CD8-positive, alpha-beta memory T cell (primary cell): ENCODE measurements around the gene SCGB2B2. TPM values are rescaled to one million over a fixed set of nuclear protein-coding genes. Genes with fewer than 3 reads are reported as not detected.

ENCODE experiments used
- CTCF ChIA-PET: fragments of 350-600 bp; sonication (Branson Sonifier 250); formaldehyde crosslinking; loops from one replicate; lab custom pipeline; 2021; ENCODE audit warnings: antibody characterized with exemption; lab: Charles Lee
- POLR2A ChIA-PET: fragments of 350-600 bp; sonication (Branson Sonifier 250); formaldehyde crosslinking; loops from one replicate; lab custom pipeline; 2021; ENCODE audit warnings: antibody characterized with exemption; lab: Charles Lee
- DNase-seq, 5 donors: peaks; one replicate each; pipeline versions ENCODE4 v3.0.0 to v3.0.0-alpha.2; 2020 to 2022; ENCODE audit warnings: mixed read lengths in 1 of 5
- H3K27ac ChIP-seq: one replicate; pipeline ENCODE4 v1.7.0; 2013; ENCODE audit warnings: low read depth, mild to moderate bottlenecking, low read length, moderate library complexity
- H3K27me3 ChIP-seq: 2 replicates; pipeline ENCODE4 v1.7.0; 2013; ENCODE audit warnings: low read length, mild to moderate bottlenecking; ENCODE audit not compliant: insufficient read depth, poor library complexity, severe bottlenecking
- H3K36me3 ChIP-seq: 2 replicates; pipeline ENCODE4 v1.7.0; 2013; ENCODE audit warnings: mild to moderate bottlenecking, low read length, moderate library complexity; ENCODE audit not compliant: insufficient read depth
- H3K4me1 ChIP-seq: 2 replicates; pipeline ENCODE4 v1.7.0; 2013; ENCODE audit warnings: mild to moderate bottlenecking, low read length, moderate library complexity; ENCODE audit not compliant: insufficient read depth
- H3K4me3 ChIP-seq: 2 replicates; pipeline ENCODE4 v1.7.0; 2013; ENCODE audit warnings: mild to moderate bottlenecking, low read length
- H3K9me3 ChIP-seq: 2 replicates; pipeline ENCODE4 v1.7.0; 2013; ENCODE audit warnings: mild to moderate bottlenecking, low read length
- H3K27ac Mint-ChIP-seq, 8 donors: one replicate each; pipeline ENCODE4 v1.8.0; 2020 to 2021; ENCODE audit warnings: mixed read lengths in 8 of 8, mild to moderate bottlenecking in 6 of 8, inconsistent platforms in 3 of 8, moderate library complexity in 3 of 8
- H3K27me3 Mint-ChIP-seq, 2 donors: one replicate each; pipeline ENCODE4 v1.8.0; 2020 to 2021; ENCODE audit warnings: mixed read lengths in 2 of 2, mild to moderate bottlenecking in 1 of 2, moderate library complexity in 1 of 2
- H3K36me3 Mint-ChIP-seq, 3 donors: one replicate each; pipeline ENCODE4 v1.8.0; 2020 to 2021; ENCODE audit warnings: mixed read lengths in 3 of 3, inconsistent platforms in 1 of 3, mild to moderate bottlenecking in 1 of 3
- H3K4me1 Mint-ChIP-seq, 3 donors: one replicate each; pipeline ENCODE4 v1.8.0; 2020 to 2021; ENCODE audit warnings: mixed read lengths in 3 of 3, inconsistent platforms in 1 of 3, mild to moderate bottlenecking in 1 of 3
- H3K4me3 Mint-ChIP-seq, 7 donors: one replicate each; pipeline ENCODE4 v1.8.0; 2020 to 2021; ENCODE audit warnings: mixed read lengths in 7 of 7, mild to moderate bottlenecking in 6 of 7, moderate library complexity in 4 of 7, inconsistent platforms in 2 of 7
- H3K9me3 Mint-ChIP-seq, 5 donors: one replicate each; pipeline ENCODE4 v1.8.0; 2020 to 2022; ENCODE audit warnings: mixed read lengths in 5 of 5, mild to moderate bottlenecking in 3 of 5, moderate library complexity in 2 of 5, inconsistent platforms in 1 of 5
- polyA plus RNA-seq: library from polyadenylated mRNA; unstranded; fragments of 300-500 nt; fragmentation: Illumina TruSeq; gene quantifications from one replicate; pipeline ENCODE4 v1.2.3, GENCODE V29; 2021
- total RNA-seq, 2 experiments: library from RNA; stranded (reverse); gene quantifications; one replicate each; pipeline ENCODE4 v1.2.3, GENCODE V29; 2021

SCGB2B2 gene
- total and polyA plus RNA-seq, 3 experiments from 2014 or later, result 0.22 to 0.29 TPM; not detected in 1

GRCh38 chr19:34645551-34645950, 31.4 kb downstream of the SCGB2B2 start:
- no peak overlapping the region for H3K27ac Mint-ChIP-seq
- H3K4me1 ChIP-seq, result no peaks in the 10 kb centered on the region
- no peak overlapping the region for H3K4me3 ChIP-seq
- no peaks in the 10 kb centered on the region for H3K27me3 ChIP-seq
- ChIA-PET POLR2A (no interaction called here), CTCF (no interaction called here)
- no peak for DNase-seq
- H3K4me3 Mint-ChIP-seq, result no peak overlapping the region
- H3K27ac ChIP-seq, result no peak overlapping the region
- H3K4me1 Mint-ChIP-seq, result no peaks in the 10 kb centered on the region
- peaks cover 1 to 15% of the 10 kb centered on the region in 2 donors for H3K27me3 Mint-ChIP-seq
- H3K36me3 Mint-ChIP-seq, result peaks cover 0 to 1% (median 0%) of the 10 kb centered on the region in 3 donors
- H3K9me3 ChIP-seq, result no peaks in the 10 kb centered on the region
- H3K9me3 Mint-ChIP-seq, result no peaks in the 10 kb centered on the region
- H3K36me3 ChIP-seq, result no peaks in the 10 kb centered on the region

GRCh38 chr19:34644991-34645461, 31.9 kb downstream of the SCGB2B2 start:
- H3K4me1 ChIP-seq, result no peaks in the 10 kb centered on the region
- H3K36me3 Mint-ChIP-seq, result no peaks in the 10 kb centered on the region
- H3K36me3 ChIP-seq, result no peaks in the 10 kb centered on the region
- CTCF ChIA-PET, result no interaction called here
- H3K9me3 ChIP-seq, result no peaks in the 10 kb centered on the region
- no peak for DNase-seq
- peaks cover 1 to 13% of the 10 kb centered on the region in 2 donors for H3K27me3 Mint-ChIP-seq
- H3K27ac ChIP-seq, result no peak overlapping the region
- H3K4me3 Mint-ChIP-seq, result no peak overlapping the region
- no peak overlapping the region for H3K27ac Mint-ChIP-seq
- H3K27me3 ChIP-seq, result no peaks in the 10 kb centered on the region
- H3K9me3 Mint-ChIP-seq, result no peaks in the 10 kb centered on the region
- POLR2A ChIA-PET, result no interaction called here
- no peak overlapping the region for H3K4me3 ChIP-seq
- H3K4me1 Mint-ChIP-seq, result no peaks in the 10 kb centered on the region

DNA sequence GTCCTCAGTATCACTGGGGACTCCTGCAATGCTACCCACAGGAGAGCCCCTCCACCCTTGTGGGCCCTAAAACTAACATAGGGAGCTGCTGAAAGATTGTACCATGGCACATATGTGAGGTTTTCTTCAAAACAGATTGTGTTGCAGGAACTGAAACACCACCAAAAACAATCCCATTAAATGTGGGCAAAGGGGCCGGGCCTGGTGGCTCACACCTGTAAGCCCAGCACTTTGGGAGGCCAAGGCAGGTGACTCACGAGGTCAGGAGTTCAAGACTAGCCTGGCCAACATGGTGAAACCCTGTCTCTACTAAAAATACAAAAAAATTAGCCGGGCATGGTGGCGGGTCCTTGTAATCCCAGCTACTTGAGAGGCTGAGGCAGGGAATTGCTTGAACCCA, 34.7 kb downstream of the SCGB2B2 start:
- H3K9me3 ChIP-seq, result no peaks in the 10 kb centered on the region
- H3K4me1 Mint-ChIP-seq, result peaks cover 0 to 4% (median 0%) of the 10 kb centered on the region in 3 donors
- H3K9me3 Mint-ChIP-seq, result no peaks in the 10 kb centered on the region
- peaks cover 1 to 3% of the 10 kb centered on the region in 2 donors for H3K27me3 Mint-ChIP-seq
- ChIA-PET CTCF (interaction anchor here (4.2 kb wide), 1 partner anchor 70 kb away, joined by 30 read pairs; no protein-coding TSS in a partner anchor), POLR2A (no interaction called here)
- H3K4me3 ChIP-seq, result no peak overlapping the region
- H3K27ac Mint-ChIP-seq, result no peak overlapping the region
- no peak overlapping the region for H3K27ac ChIP-seq
- H3K27me3 ChIP-seq, result no peaks in the 10 kb centered on the region
- no peak for DNase-seq
- no peaks in the 10 kb centered on the region for H3K36me3 ChIP-seq
- no peaks in the 10 kb centered on the region for H3K36me3 Mint-ChIP-seq
- H3K4me1 ChIP-seq, result peaks cover 3% of the 10 kb centered on the region
- H3K4me3 Mint-ChIP-seq, result no peak overlapping the region

GRCh38 chr19:34639491-34640085, 37.4 kb downstream of the SCGB2B2 start:
- Mint-ChIP-seq H3K27ac (no peak overlapping the region), H3K4me3 (no peak overlapping the region), H3K4me1 (peaks cover 0 to 4% (median 0%) of the 10 kb centered on the region in 3 donors), H3K27me3 (peaks cover 0 to 2% of the 10 kb centered on the region in 2 donors), H3K36me3 (peaks cover 0 to 18% (median 0%) of the 10 kb centered on the region in 3 donors), H3K9me3 (peaks cover 0 to 16% (median 15%) of the 10 kb centered on the region in 5 donors)
- H3K9me3 ChIP-seq, result peaks cover 6% of the 10 kb centered on the region
- CTCF ChIA-PET, result interaction anchor here (0.6 to 4.2 kb wide), 6 partner anchors 12 to 429 kb away, joined by 3 to 30 read pairs (median 4); no protein-coding TSS in a partner anchor
- DNase-seq, result peak; percentile 31 to 68 (median 46)
- no peak overlapping the region for H3K4me3 ChIP-seq
- no peaks in the 10 kb centered on the region for H3K36me3 ChIP-seq
- peaks cover 3% of the 10 kb centered on the region for H3K4me1 ChIP-seq
- no peak overlapping the region for H3K27ac ChIP-seq
- H3K27me3 ChIP-seq, result no peaks in the 10 kb centered on the region
- POLR2A ChIA-PET, result no interaction called here

DNA sequence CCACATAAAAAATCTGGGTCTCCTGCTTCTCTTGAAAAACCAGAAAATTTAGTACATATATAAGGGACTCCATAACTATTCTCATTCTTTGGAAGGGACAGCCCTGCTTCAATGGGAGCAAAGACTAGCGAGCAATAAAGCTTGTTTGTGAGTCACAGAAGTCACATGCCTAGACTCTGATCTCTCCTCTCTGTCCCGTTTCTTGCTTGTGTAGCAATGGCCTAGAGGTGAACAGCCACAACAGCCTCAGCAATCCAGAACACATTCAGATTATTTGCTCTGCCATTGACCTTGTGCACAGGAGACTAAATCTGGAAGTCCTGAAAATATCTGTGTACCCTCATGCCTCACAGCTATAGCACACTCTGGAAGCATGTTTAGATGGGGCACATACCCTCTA, 43.2 kb downstream of the SCGB2B2 start:
- POLR2A ChIA-PET, result no interaction called here
- CTCF ChIA-PET, result interaction anchor here (1.4 kb wide), 2 partner anchors 77 to 80 kb away, joined by 3 to 5 read pairs; no protein-coding TSS in a partner anchor

More for the DNA sequence above, 43.2 kb downstream of the SCGB2B2 start:
- Histone ChIP-seq H3K4me1 (no peaks in the 10 kb centered on the region), H3K36me3 (no peaks in the 10 kb centered on the region), H3K27me3 (no peaks in the 10 kb centered on the region), H3K9me3 (peaks cover 6% of the 10 kb centered on the region), H3K27ac (no peak overlapping the region), H3K4me3 (no peak overlapping the region)
- H3K9me3 Mint-ChIP-seq, result peaks cover 9 to 41% (median 32%) of the 10 kb centered on the region in 5 donors
- H3K27ac Mint-ChIP-seq, result peak overlapping the region in 1 of 8 donors; percentile 89
- H3K36me3 Mint-ChIP-seq, result peaks cover 0 to 47% (median 4%) of the 10 kb centered on the region in 3 donors
- DNase-seq, result no peak
- no peak overlapping the region for H3K4me3 Mint-ChIP-seq
- no peaks in the 10 kb centered on the region for H3K4me1 Mint-ChIP-seq
- H3K27me3 Mint-ChIP-seq, result peaks cover 0 to 4% of the 10 kb centered on the region in 2 donors

Other genes with a start within 250 kb of the SCGB2B2 start
- 100 to 1,000 TPM; 146 to 161 TPM for gene UBA2, start 248.8 kb downstream of the SCGB2B2 start, total RNA-seq
- gene UBA2, start 248.8 kb downstream of the SCGB2B2 start, polyA plus RNA-seq, result 101 TPM
- gene WTIP, start 195.4 kb downstream of the SCGB2B2 start, total RNA-seq, result under 1 TPM; 0.16 to 0.83 TPM
- not detected for gene WTIP, start 195.4 kb downstream of the SCGB2B2 start, polyA plus RNA-seq
- gene ZNF302, start 519 bp upstream of the SCGB2B2 start, total RNA-seq, result 10 to 100 TPM; 13.4 to 14.8 TPM
- 16.0 TPM for gene ZNF302, start 519 bp upstream of the SCGB2B2 start, polyA plus RNA-seq
- 1 to 10 TPM; 4.5 to 6.3 TPM for gene ZNF181, start 57.1 kb upstream of the SCGB2B2 start, total RNA-seq
- 24.7 TPM for gene ZNF181, start 57.1 kb upstream of the SCGB2B2 start, polyA plus RNA-seq
- 1 to 10 TPM; 3.8 to 4.6 TPM for gene ZNF599, start 96.1 kb upstream of the SCGB2B2 start, total RNA-seq
- 6.0 TPM for gene ZNF599, start 96.1 kb upstream of the SCGB2B2 start, polyA plus RNA-seq
- gene ZNF30, start 249.7 kb upstream of the SCGB2B2 start, total RNA-seq, result 1 to 10 TPM; 6.4 to 7.4 TPM
- gene ZNF30, start 249.7 kb upstream of the SCGB2B2 start, polyA plus RNA-seq, result 6.9 TPM